Right kidney (tissue), 1 donor: Measurements from ENCODE around the gene STARD13.

Source experiments
- DNase-seq: peaks from one replicate; pipeline ENCODE4 v3.0.0-alpha.2; 2016

Gene STARD13

DNA sequence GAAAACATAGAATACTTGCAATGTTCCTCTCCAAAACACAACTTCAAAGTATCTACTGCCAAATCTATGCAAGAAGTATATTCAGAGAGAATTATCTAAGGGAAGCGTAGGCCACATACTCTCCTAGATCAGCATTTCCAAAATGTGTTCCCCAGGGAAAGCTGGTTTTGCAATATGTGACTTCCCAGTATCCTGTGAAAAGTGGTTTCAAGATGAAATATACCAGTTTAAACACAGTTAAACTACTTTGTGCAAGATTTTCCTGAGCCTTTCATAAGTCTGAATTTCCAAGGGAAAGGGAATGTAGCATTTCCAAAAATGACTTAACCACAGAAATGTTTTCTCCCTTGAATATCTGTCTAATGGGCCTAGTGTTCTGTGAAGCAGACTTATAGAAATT lies 7.6 kb downstream of the STARD13 start:
- no peak for DNase-seq

DNA sequence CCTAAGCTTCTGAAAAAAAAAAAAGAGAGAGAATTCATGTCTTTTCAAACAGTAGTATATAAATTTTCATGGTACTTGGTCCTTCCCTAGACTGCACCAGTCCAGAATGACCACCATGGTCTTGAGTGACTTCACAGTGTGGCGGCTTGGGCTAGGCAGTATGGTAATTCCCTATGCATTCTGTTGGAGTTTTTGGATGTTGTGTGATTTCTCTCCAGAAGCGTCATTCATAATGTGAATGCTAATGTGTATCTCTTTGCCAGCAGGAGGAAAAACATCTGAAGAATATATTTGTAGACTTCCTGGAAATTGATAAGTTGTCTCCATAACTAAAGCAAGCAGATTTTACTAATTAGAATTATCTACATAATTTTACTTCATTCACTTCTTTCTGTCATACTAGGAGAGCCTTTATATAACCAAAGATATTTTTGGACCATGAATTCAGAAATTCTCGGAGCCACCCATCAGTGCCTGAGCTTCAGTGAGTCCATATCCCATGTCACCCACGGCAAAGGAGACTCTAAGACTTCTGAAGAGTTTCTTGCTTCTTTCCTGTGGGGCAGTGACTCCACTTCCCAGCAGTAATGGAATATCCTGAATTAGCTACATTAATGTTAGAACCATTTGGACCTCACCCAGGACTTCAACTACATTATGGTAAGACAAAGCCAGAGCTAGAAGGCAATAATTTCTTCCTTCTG lies 8.4 kb downstream of the STARD13 start:
- DNase-seq = no peak

DNA sequence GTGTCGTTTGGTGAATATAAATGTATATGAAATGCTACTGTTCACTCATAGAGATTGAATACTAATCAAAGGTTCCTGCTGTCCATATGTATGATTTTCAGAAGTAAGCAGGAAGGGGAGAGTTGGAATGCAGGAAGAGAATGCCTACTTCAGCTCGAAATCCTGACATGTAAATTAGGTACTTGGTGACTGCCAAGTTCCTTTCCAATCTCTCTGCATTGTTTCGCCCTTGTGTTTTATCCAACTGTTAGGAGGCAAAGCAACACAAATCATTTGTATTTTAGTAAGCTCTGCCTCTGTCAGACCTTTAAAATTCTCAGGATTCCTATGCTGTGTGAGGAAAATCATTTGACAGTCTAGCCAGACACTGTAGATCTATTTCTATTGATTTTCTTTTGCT lies 9.0 kb downstream of the STARD13 start:
- no peak for DNase-seq

DNA sequence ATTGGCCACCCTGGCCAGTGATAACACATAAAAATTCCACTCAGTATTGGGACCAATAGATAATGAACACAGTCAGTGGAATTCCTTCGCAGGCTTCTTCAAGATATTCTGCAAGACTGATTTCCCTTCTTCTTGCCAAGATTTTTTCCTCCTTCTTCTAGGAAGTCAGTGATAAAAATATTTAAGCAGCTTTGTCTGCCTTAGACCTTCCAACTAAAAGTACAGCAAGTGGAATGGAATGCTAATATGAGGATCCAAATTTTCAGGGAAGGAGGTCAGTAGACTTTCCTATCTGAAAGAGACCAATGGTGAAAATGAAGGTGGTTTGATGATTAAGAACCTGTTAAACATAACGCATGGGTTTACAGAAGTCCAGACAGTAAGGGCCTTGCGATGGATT lies 9.6 kb downstream of the STARD13 start:
- no peak for DNase-seq

DNA sequence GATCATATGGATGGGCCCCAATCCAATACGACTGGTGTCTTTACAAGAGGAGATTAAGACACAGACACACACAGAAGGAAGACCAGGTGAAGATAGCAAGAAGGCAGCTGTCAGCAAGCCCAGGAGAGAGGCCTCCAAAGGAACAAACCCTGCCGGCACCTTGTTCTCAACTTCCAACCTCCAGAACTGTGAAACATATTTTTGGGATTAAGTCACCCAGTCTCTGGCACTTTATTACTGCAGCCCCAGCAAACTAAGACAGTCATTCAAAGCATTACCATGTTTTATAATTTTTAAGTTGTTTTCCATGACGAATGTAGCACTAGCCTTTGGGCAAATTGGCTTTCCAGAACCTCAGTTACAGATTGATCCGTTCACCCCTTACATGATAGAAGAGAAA lies 11.3 kb downstream of the STARD13 start:
- DNase-seq = no peak

DNA sequence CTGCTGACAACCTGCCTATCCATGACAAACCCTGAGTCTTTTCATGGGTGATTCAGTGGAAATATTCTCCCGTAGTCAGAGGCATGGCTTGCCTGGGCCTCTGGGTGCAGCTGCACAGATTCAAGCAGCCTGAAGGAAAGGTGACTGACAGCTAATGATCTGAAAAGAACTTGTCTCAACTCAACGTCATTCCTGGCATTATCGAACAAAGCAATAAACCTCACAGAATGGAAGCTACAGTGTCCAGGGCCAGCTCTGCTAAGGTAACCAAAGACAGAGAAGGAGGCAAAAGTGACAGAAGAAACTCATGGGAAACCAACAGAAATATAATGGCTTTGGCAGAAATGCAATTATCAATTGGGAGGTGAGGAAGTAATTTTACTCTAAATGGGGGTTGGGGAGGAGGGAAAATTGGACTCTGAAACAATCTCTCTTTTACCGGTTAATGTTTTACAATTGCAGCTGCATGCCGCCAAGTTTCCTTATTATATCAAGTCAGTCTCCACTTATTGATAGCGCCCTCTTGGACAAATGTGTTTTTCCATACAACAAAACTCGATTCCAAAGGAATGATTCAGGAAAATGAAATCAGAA lies 12.9 kb downstream of the STARD13 start:
- no peak for DNase-seq

DNA sequence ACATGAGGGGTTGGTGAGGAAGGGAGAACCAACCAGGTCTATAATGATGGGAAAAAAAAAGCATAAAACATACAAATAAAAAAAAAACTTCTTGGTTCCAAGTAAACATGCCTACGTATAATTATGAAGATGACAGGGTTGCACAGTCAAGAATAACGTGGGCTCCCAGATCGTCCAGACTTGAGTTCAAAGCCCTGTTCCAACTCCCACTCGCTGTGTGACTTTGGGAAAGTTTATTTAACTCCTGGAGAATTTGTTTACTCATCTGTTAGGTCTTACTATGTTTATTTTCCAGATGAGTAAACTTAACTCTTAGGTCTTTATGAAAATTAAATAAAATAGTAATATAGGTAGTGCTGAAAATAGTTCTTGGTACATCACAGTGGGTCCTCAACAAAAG lies 13.8 kb downstream of the STARD13 start:
- DNase-seq = no peak

DNA sequence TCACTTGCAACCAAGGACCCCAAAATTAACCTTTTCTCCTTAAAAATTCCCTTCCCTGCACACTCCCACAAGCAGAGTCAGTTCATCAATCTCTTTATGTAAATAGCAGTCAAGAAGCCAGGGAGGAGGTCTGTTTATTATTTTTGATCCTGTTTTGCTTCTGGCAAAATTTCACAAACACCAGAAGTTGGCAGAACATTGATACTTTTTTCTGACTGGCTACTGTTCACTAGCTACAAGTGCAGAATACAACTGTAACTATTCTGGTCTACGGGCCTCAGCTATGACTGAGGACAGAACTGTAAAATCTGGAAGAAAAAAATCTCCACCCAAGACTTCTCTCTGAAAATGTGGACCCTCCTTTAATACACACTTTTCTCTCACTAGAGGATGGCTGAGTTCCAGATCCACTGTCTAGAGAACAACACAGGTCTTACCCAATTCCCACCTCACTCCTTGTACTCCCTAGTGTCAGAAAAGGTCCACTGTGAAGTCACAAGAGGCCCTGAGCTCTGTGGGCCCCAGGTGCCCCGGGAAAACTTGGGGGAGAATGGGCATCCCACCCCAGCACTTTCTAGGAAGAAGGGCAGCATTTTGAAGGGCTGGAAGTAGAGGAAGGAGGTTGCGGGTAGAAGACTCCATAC lies 14.5 kb downstream of the STARD13 start:
- no peak for DNase-seq

DNA sequence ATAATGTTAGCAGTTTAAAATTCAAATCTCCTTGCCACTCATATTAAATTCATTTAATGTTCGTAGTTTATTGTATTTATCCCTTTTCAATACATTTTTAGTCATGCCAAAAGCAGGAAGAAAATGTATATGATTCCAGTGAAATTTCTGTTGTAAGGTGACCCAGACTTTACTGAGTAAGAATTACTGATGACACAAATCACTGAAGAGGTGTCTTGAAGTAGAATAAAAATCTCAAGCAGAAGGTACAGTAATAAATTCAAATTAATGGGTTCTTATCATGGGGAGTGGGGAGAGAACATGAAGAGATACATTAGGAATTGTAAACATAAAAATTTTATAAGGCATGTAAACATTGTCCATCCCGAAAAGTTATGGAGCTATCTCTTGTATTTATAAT lies 19.9 kb downstream of the STARD13 start:
- DNase-seq = no peak

DNA sequence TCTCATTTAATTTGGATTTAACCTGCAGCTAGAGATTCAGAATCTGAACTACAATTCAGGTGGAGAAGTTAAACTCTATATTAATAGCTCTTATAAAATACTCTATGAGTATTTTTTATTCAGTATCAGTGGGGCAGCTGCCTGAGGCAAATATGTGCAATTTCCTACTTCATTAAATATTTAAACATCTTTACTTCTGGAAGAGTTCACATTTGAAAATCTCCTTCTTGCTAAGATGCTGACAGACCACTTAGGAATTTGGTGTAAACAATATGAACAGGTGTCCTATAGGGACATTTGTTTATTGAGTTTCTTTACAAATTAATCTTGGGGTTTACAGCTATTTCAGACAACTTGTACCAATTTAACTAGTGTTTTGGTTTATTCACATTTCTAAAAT lies 20.4 kb downstream of the STARD13 start:
- DNase-seq = no peak

DNA sequence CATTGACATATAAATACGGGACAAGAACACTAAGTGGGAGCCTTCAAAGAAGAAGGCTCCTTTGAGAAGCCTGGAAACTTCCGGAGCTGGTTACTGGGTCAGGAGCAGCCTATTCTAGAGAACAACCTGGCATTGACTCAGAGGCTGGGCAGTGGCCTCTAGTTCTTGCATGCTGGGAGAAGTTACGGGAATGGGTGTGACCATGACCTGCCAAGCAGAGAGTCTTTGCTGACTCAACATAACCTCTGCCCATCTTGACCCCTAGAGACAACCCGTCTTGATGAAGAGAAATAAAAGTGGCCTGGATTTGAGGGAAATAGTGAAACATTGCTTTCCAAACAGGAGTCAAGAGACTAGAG lies 21.0 kb downstream of the STARD13 start:
- no peak for DNase-seq

DNA sequence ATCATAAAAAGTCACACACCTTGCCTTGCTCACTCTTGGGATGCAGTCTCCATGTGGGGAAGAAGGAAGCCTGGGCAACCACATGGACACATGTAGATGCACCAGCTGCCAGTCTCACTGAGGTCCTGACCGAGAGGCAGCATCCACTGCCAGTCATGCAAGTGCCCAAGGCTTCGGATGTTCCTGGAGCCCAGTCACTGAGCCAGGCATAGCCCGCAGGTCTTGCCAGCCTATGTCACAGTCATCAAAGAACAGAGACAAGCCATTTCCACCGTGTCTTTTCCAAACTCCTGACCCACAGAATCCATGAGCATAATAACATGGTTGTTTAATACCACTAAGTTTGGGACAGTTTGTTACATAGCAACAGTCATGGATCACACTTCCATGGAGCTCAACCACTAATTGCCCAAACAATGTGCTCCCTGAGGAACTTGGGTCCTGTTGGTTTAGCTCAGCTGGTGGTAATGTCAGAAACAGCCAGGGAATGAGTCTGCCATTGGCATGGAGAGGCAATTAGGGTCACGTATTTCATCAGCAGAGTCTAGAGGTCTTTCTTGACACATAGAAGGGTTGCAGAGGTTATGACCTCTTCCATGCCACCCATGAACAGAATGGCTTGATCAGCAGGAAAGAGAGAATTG lies 21.5 kb downstream of the STARD13 start:
- DNase-seq = no peak

DNA sequence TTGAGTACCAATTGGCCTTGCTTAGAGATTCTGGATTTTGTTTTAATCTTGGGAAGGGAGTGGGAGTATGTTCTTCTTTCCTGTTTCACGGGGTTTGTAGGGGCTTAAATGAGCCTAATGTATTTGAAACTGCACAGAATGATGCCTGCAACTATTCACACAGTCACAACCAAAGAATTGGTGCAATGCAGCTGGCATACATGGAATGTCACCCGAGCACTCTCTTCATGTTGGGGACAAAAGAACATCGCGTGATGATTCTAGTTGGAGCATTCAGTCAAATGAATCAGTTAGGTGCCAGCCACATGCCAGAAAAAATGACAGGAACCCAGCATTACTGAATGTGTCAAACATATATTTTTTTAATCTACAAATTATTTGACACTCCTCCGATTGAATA lies 22.1 kb downstream of the STARD13 start:
- no peak for DNase-seq

DNA sequence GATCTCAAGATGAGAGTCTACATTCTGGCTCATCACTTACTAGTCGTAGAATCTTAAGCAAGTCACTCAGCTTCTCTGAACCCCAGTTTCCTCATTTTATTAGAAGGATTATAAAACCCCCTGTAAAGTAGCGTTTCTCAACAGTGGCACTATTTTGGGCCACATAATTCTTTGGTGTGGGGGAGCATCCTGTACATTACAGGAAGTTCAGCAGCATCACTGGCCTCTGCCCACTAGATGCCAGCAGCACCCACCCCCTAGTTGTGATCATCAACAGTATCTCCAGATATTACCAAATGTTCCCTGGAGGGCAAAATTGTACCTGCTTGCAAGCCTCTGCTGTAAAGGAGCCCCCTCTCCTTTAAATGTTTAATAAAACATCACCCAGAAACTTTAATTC lies 22.6 kb downstream of the STARD13 start:
- DNase-seq = no peak

DNA sequence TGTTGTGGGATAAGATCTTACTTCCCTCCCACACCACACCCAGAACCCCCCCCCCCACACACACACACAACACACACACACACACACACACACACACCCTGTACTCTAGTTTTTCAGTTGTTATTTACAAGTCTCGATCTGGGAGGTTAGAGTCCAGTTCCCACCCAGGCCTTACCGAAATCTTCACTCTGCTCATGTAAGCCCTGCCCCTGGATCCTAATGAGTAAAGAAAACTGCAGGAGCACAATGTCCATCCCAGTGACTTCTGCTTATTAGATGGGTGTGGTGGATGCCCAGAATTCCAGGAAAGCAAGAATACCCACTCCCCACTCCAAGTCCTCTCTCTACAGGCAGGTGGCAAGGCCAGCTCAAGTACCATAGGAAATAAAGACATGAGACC lies 23.0 kb downstream of the STARD13 start:
- DNase-seq = no peak

DNA sequence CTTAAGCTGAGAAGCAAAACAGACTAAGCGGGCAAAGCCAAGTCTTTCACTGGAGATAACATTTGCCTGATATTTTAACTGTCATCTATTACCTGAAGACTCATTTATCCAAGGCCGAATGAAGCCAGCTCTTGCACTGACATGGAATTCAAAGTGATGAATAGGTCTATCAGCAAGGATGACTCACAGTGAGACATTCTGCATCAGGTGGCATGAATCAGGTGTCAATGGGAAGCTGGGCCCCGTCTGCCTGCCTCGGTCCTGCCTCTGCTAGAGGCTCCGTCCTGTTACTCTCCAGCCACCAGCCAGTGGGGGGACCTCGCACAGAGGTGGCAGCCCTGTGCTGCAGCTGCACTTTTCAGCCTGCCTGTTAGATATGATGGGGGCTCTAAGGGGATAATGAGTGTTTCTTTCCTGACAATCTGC lies 23.5 kb downstream of the STARD13 start:
- DNase-seq = no peak

DNA sequence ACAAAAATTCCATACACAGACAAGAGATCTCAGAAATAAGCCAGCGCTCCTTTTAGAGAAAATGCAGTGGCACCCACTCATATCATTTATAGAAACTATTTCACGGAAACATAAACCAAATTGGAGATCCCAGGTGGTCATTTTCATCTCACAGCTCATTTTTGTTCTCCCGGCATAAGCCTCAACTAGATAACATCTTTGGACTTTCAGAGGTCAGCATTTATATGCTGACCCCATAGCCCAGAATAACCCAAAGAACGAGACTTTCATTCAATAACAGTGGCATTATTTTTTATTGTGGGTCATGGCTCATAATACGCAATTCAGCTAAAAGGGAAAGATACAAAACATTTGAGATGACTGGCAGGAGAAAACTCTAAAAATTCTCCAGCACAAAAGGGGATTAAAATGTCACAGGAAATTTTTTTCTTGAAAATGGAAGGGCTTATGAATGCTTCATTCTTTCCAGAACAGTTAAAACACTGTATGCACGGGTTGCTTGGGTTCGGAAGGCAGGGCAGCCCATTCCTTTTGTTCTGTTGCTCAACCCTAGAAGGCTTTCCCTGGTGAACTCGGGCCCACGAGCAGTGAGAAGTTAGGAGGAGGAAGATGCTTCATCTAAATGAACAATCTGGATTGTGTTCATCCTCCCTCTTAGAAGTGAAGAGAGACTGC lies 24.0 kb downstream of the STARD13 start:
- DNase-seq = no peak

DNA sequence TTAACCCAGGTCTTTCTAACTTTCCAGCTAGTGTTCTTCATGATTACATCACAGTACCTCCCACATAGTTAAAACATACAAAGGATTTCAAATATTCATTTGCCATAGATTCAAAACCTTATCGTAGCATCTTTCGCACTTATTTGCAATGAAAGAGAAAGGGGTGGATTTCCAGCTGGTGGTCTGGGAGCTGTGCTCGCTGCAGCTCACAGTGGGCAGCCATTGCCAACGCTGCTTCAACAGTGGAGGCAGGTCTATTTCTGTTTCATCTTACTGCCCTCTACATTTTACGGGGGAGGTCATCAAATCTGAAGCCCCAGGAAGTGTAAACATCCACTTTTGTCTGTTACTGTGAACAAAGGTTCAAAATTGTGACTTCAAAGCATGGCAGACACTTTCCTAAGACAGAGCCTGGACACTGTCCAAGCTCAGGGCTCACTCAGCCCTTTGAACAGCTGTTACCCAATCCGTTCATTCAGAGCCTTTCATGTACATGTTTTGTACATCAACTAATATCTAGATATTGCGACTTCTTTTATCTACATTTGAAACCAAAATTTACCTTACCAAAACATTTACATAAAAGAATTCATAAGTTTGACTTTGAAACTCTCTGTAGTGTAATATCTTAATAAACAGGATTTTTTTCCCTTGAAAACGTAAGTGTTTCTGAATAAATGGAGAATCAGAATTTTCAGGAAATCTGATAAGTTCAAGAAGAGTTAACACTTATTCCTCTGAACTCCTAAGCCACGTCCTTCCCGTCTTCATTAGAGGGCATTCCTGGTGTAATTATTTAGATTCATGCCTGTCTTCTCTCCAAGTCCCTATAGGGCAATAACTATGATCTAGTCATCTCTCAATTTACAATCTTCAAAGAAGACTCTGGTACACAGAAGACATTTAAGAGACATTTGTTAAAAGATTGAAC lies 25.1 kb downstream of the STARD13 start:
- DNase-seq = no peak

DNA sequence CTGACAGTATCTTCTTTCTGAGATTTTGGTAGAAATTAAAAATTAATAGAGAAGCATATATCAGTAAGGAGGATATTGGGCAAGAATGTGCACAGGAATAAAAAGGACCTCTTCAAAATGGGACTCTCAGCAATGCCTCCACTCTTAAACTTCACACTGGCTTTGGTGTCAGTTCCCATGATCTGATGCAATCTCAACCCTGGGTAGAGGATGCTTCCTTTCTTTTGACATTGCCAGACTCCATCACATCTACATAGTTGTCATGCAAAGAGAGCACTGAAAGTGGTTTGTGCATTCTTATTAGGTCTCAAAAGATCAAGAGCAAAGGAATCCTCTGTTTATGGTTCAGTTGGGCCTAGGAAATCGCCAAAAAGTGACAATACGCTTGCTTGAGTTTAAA lies 26.3 kb downstream of the STARD13 start:
- DNase-seq = no peak

DNA sequence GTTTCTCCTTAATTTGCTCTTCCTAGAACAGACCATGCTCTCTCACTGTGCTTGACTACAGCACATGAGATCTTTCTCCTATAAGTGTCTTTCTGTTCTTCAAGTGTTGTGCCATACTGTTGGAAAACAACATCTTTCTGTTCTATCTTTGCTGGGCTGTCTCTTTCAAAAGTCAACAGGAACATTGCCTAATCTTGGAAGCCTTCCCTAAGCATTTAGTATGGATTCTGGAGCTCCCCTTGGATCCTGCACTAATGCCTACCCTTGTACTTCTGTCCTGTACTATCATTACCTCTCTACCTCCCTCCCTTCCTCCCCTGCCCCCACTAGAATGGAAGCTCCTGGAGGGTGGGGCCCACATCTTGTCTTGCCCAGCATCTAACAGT lies 26.8 kb downstream of the STARD13 start:
- no peak for DNase-seq

DNA sequence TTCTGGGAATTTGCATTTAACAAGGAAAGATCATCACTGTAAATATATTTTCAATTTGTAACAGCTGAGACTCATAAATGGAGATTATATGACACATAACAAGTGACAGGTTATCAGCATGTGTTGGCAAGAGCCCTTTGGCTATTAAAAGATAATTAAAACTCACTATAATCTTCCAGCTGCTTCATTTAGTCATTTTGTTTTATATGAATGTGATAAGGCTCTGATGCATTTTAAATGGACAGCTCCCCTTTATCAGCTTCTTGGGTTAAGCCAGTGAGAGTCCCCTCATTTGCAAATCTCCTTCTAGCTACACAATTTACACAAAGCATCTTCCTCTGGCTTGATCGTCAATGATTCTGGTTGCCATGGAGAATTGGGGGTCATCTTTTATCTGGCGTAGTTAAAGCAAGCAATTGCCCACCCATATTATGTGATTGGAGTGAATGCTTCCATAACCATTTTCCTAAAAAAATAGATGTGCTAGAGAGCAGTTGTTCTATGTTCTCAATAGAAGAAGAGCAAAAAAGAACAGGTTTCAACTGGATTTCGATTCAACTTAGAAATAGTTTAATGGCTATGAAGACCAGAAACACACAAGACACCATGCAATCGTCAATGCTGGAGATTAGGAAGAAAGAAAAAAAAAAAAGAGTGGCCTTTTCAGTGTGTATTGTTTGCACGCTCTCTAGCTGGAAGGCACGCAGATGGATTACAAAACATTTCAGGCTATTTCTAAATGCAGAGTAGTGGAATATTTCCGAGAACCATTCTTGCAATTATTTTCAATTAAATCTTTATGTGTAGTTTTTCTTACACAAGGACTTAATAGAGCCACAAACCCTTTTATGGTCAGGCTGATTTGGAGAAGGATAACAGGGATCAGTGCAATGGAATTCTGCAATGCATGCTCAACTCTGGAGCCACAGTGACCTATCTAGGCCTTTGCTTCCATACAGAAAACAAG lies 27.4 kb downstream of the STARD13 start:
- no peak for DNase-seq
